ENCODE results near the gene MASTL.
A peak's percentile ranks its signal among the peaks of the same experiment; 100 is the strongest.
"Not testable (repeated sequence)": the region's sequence is repeated elsewhere in the genome, so short reads cannot be mapped to it uniquely, and the experiment has no call there.

MASTL gene

DNA sequence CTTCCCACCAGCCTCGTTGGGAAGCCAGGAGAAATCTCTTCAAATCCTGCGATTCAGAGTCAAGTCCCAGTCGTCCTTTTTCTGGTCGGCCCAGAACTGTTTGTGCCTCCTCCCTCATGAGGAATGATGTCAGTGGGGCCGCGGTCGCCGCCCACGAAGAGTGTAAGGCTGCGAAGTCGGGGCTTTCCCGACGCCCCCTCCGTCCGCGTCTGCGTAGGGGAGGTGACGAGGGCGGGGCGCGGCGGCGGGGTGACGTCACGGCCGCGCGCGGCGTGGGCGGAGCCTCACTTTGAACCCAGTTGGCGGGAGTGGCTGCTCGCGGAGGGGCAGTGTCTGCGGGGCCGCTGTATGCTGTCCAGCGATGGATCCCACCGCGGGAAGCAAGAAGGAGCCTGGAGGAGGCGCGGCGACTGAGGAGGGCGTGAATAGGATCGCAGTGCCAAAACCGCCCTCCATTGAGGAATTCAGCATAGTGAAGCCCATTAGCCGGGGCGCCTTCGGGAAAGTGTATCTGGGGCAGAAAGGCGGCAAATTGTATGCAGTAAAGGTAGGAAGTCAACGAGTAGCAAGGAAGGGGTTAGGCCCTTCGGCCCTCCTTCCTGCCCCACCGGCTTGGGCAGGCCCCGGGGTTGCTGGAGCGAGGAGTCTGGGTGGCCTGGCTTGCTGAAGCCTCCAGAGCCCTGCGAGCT is at the start of gene MASTL:
TSS of gene MASTL (plus strand) at position 287 of the 689 bp plus-strand sequence. CDS start at position 362, 75 bp downstream.
- peak; percentile 79 for DNase-seq

GRCh38 chr10:27108165-27108564 is 47.0 kb upstream of the MASTL start:
- no peak for DNase-seq

DNA sequence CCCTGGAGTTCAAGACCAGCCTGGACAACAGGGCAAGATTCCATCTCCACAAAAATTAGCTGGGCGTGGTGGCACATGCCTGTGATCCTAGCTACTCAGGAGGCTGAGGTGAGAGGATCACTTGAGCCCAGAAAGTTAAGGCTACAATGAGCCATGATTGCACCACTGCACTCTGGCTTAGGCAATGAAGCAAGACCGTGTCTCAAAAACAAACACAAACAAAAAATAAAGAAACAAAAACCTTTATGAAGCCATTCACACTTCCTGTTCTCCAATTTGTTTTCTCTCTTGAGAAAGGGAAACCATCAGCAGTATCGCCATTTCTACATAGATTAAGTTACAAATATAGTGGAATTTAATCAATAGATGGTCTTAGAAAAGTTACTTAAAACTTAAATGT is 20.8 kb upstream of the MASTL start:
- no peak for DNase-seq

- DNase-seq = no peak
Measured at GRCh38 chr10:27138277-27138676, 16.9 kb upstream of the MASTL start.

- DNase-seq = no peak
Measured at GRCh38 chr10:27143686-27144085, 11.5 kb upstream of the MASTL start.

- no peak for DNase-seq
Measured at GRCh38 chr10:27145937-27146336, 9.2 kb upstream of the MASTL start.

DNA sequence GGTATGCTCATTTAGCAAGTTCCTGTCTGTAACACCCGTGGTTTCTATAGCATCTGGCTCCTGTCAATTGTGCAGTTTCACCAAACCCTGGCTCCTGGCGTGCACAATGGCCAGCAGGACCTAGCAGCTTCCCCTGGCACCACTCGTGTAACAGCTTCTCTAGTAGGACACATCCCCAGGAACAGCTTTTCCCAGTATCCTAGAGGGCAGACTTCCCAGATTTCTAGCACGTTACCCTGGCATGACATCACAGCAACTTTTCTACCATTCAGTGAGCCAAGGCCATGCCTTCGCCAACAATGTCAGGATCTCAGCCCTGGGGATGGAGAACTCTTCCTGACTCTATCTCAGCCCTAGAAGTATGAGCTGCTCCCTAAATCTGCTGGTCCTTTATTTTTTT is 7.5 kb upstream of the MASTL start:
- DNase-seq = no peak

GRCh38 chr10:27150261-27150660 is 4.9 kb upstream of the MASTL start:
- DNase-seq = no peak

GRCh38 chr10:27152687-27153086 is 2.5 kb upstream of the MASTL start:
- no peak for DNase-seq

- no peak for DNase-seq
Measured at GRCh38 chr10:27153329-27153728, 1.8 kb upstream of the MASTL start.

GRCh38 chr10:27153845-27154193 is 1.3 kb upstream of the MASTL start:
- DNase-seq = no peak

GRCh38 chr10:27156566-27156965 is 1.4 kb downstream of the MASTL start:
- not testable (repeated sequence) for DNase-seq

GRCh38 chr10:27157150-27157549 is 2.0 kb downstream of the MASTL start:
- no peak for DNase-seq

GRCh38 chr10:27158421-27158820 is 3.3 kb downstream of the MASTL start:
- peak; percentile 75 for DNase-seq

GRCh38 chr10:27169849-27170248 is 14.7 kb downstream of the MASTL start:
- DNase-seq = no peak

GRCh38 chr10:27188259-27188658 is 33.1 kb downstream of the MASTL start:
- DNase-seq = no peak

DNA sequence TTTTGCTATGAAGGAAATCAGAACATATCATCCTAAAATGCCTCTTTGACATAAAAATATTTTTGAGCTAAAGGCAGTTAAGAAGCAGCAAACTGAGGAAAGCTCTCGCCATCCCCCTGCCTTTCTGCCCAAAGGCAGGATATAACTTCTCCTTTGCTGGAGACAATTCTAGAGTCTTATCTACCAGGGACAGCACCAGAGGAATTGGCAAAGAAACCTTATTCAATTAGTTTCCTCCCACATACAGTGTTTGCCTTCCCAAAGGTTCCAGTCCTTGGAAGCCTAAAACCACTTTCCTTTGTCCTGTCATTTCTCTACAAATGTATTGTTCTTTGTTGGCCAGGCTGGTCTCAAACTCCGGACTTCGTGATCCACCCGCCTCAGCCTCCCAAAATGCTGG is 33.7 kb downstream of the MASTL start:
- no peak for DNase-seq

- peak; percentile 5 for DNase-seq
Measured at GRCh38 chr10:27190508-27190907, 35.4 kb downstream of the MASTL start.

DNA sequence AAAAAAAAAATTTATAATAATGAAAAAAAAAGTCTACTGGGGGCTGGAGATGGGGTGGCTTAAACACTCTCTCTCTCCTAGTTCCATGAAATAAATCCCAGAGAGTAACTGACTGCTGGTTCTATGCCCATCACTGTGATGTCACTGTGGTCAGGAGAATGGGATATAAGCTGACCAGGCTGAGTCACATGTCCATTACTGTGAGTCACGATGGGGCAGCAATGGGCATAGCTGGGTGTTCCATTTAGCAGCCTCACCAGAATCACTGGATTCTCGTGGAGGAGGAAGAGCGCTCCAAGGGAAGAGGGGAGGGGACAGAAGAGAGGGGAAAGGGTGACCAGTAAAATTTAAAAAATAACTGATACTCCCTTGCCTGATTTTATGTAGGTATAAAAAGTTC is 37.1 kb downstream of the MASTL start:
- DNase-seq = no peak

DNA sequence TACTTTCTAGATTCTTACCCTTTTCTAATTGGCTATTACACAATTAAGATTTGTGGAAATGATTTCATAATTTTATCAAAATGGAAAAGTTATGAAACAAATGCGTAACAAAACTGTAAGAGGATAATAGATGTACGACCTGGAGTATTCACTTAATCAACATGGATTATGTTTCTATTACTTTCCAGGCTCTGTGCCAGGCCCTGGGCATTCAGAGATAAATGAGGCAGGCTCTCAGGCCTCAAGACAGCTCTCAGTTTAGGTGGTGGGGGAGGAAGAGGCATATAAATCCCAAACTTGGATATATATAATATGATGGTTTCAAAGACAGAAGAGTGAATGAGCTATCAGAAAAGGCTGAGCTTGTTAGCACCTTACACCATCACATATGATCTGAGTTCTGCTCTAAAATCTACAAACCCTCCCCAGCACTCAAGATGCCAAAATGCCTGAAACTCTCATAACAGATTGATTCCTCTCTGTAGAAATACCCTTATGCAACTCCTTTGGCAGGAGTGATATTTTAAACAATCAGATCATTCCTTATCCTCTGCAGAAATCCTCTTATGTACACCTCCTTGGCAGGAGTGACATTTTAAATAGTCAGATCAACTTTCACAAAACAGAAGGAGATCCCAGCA is 42.9 kb downstream of the MASTL start:
- DNase-seq = no peak

DNA sequence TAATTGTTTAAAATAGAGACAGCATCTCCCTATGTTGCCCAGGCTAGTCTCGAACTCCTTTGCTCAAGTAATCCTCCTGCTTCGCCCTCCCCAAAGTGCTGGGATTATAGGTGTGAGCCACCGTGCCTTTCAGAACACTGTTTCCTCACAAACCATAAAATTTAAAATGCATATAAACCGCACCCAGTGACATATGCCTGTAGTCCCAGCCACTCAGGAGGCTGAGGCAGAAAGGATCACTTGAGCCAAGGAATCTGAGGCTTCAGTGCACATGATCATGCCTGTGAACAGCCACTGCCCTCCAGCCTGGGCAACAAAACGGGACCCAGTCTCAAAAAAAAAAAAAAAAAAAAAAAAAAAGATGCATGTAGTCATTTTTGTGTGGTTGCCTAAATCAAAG is 48.7 kb downstream of the MASTL start:
- DNase-seq = no peak

GRCh38 chr10:27207350-27207749 is 52.2 kb downstream of the MASTL start:
- no peak for DNase-seq

GRCh38 chr10:27223964-27224363 is 68.8 kb downstream of the MASTL start:
- DNase-seq = no peak

- no peak for DNase-seq
Measured at GRCh38 chr10:27225011-27225590, 69.9 kb downstream of the MASTL start.

All from NCI-H774 (cell line).